HG02884 (cell line): ENCODE data around the gene BRICD5.
"Not testable (repeated sequence)": the region's sequence is repeated elsewhere in the genome, so short reads cannot be mapped to it uniquely, and the experiment has no call there.

Experiments used
- ATAC-seq: cut with Tn5 transposase; IDR thresholded peaks from one replicate; pipeline ENCODE4 v1.9.1; 2021; ENCODE audit warnings: mild to moderate bottlenecking, moderate library complexity; ENCODE audit not compliant: unreplicated experiment

The BRICD5 gene

DNA sequence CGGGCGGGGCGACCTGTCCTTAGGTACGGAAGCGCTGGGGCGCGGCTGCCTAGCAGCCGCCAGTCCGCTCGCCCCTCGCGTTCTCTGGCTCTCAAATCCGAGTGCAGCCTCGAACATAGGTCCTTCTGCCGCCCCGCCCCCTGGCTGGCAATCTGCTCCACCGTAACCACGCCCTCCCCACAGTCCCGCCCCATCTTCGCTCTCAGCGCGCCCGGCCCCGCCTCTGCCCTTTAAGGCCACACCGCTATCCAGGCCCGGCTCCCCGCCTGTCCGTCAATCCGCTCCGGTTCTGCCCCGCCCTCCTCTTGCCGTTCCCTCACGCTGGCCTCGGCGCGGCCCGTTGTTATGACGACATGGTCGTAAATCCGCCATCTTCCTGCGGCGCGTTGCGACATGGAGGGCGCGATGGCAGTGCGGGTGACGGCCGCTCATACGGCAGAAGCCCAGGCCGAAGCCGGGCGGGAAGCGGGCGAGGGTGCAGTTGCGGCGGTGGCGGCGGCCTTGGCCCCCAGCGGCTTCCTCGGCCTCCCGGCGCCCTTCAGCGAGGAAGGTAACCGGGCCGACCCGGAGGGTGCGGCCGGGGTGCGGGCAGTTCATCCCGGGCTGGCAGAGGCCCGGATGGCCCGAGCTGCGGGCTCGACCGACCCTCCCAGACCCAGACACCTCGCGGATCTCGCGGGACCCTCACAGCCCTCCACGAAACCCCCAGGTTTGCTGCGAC, 12.7 kb upstream of the BRICD5 start, which contains the start of gene E4F1:
TSS of gene E4F1 (plus strand) at position 371 of the 721 bp plus-strand sequence. CDS start at position 394, 23 bp downstream.
- ATAC-seq: peak; percentile 91

DNA sequence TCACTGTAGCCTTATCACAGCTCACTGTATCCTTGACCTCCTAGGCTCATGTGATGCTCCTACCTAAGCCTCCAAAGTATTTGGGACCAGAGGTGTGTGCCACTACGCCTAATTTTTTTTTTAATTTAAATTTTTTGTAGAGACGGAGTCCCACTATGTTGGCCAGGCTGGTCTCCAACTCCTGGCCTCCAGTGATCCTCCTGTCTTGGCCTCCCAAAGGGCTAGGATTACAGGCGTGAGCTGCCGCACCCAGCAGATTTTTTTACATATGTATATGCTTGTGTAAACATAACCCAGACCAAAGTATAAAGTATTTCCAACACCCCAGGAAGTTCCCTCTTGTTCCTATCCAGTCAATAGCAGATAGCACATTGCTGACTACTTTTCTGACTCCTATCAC, 5.7 kb upstream of the BRICD5 start:
- no peak for ATAC-seq

DNA sequence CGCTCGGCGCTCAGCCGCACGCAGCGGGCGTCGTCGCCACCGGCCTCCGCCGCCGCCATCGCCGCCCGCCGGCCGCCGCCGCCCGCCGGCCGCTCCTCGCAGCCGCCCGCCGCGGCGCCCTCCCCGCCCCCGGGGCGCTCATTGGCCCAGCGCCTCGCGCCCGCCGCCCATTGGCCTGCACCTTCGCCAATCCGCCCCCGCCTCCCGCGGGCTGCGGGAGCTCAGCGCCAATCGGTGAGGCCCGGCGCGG, 4.0 kb upstream of the BRICD5 start, which contains the start of gene PGP:
TSS of gene PGP (minus strand) at position 122 of the 250 bp plus-strand sequence. CDS start at position 59, 63 bp downstream.
- ATAC-seq: no peak

DNA sequence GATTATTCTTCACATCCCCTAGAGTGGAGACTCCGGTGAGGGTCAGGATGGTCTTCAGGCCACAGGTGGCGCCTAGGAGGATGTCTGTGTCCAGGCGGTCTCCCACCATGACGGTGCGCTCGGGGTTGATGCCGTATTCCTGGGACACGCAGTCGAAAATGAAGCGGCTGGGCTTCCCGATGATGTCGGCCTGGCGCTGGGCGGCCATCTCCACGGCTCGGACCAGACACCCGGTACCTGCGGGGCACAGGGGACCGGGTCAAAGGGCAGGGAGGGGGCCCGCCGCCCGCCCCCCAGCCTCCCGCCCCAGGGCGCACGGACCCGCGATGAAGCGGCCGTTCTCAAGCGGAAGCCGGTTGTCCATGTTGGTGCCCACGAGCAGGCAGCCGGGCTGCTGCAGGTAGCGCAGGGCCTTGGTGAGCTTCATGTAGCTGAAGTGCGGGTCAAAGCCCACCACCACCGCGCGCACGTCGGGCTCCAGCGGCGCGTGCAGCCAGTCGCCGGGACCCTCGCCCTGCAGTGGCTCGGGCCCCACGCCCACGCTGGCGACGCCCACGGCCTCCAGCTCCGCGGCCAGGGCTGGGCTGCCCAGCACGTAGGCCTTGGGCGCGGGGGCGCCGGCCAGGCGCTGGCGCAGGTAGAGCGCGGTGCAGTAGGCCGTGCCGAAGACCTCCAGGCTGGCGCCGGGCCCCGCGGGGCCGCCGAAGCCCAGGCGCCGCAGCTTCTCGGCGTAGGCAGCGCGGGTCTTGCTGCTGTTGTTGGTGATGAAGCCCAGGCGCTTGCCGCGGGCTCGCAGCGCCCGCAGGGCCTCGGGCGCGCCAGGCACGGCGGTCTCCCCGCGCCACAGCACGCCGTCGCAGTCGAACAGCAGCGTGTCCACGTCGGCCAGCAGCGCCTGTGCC, 3.4 kb upstream of the BRICD5 start:
- peak; percentile 12 for ATAC-seq

DNA sequence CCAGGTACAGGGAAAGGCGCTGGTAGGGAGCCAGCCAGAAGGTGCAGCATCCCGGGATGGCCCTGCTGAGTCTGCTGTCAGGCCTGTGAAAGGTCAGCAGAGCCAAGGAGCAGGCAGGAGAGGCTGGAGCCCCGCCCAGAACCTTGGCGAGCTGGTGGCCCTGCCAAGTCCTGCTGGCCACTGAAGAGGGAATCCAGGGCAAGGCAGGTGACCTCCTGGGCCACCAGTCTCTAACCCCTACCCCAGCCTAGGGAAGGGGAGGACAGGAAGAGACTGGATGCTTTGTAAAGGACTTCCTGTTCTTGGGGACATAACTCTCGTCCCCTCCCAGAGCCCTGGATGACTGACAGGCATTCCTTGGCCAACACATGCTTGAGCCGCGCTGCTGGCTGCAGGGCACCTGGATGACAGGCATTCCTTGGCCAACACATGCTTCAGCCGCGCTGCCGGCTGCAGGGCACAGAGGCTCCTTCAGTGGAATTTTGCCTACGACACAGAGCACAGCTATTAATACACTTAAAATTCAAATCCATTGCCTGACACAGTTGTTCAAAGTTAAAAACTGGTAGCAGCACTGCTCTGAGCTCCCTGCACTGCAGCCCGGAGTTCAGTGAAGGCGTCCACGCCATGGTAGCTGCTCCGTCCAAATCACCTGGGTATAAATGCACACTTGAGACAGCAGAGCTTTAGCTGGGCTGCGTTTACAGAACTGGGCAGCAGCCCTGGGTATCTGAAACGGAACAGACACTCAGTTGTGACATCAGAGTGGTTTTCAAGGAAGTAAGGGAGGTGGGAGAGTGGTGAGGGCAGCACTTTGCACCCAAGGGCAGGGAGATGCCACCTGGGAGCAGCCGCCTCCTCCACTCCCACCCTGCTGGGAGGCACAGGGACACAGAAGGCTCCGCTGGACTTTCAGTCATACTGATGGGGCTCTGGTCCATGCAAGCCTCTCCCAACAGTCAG, 2.0 kb upstream of the BRICD5 start:
- no peak for ATAC-seq

DNA sequence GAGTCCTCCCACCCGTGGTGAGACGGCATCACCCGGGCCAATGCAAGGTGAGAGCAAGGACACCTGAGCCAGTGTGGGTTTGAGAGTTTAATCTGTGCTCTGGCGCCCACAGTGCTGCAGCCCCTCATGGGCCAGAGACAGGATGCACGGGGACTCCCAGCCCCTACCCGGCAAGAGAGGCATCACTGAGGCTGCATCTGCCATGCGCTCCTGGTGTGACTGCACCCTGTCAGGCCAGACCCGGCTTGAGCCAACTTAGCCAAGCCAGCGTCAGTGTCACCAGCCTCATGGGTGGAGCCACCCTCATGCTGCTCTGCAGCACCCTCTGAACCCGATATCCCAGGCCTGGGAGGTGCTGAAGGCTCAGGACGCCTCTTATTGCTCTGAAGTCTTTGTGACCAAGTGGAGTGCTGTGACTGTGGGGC, 1.3 kb upstream of the BRICD5 start:
- ATAC-seq: no peak

DNA sequence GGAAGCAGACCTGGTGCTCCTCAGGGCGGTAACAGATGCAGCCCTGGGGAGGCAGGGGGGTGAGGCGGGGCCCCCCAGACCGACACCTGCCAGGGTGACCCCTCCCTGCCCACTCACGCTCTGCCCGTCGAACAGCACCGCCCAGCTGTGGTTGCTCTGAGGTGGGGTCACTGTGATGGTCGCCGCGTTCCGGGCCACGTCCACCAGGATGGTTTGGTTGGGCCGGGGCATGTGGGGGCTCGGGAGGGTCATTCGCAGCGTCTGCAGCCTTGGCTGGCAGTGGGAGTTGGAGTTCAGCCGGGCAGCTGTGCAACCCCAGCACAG, 692 bp downstream of the BRICD5 start:
- no peak for ATAC-seq

DNA sequence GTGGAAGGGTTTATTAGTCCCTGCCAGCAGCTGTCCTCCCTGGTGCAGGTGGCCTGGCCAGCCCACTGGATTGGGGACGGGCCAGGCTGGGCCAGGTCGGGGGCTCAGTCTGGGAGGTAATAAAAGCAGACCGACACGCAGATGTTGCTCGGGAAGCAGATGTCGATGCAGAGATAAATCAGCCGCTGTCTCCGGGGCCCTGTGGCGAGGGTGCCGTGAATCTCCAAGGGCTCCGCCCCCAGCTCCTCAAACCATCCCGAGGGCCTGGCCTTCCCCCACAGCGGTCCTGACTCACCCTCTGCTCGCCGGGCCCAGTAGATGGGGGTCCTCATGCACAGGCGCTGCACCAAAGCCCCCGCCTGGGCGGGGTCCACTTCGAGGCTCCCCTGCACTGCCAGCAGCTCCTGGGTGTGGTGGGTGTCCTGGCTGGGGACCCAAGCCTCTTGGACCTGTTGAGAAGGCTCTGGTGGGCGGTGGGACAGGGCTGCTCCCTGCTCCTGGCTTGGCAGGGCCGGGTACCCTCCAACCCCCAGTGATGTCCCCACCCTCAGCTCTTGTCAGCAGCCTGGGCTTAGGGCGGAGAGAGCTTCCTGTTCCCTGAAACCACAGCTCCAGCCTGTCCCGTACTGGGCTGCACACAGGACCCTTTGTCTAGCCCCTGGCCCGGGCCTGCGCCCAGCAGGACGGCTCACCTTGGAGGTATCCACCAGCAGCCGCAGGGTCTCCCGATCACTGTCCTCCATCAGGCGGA, 1.2 kb downstream of the BRICD5 start:
- no peak for ATAC-seq

DNA sequence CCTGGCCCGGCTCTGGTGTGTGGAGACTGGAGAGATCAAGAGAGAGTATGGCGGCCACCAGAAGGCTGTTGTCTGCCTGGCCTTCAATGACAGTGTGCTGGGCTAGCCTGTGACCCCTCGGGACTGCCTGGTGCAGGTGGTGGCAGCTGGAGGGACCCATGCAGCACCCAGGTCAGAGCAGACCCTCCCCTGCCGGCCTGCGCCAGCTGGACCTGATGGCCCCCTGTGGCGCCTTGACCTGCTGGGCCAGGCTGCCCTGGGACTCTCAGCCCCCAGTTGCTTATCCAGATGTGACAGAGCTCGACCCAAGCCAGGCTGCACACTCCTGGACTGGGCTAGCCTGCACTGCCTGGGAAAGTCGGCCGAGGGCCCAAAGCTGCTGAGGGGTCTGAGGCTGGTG, 1.9 kb downstream of the BRICD5 start:
- ATAC-seq: no peak

DNA sequence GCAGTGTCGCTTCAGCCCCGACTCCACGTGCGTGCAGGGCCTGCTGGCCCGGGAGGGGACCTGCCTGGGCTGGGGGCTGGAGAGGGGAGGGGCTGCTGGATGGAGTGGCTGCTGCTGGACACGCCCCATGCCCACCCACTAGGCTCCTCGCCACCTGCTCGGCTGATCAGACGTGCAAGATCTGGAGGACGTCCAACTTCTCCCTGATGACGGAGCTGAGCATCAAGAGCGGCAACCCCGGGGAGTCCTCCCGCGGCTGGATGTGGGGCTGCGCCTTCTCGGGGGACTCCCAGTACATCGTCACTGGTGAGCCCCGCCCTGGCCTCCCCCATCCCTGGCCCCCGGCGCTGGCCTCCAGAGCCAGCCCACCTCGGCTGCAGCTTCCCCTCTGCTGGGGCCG, 2.4 kb downstream of the BRICD5 start:
- no peak for ATAC-seq

DNA sequence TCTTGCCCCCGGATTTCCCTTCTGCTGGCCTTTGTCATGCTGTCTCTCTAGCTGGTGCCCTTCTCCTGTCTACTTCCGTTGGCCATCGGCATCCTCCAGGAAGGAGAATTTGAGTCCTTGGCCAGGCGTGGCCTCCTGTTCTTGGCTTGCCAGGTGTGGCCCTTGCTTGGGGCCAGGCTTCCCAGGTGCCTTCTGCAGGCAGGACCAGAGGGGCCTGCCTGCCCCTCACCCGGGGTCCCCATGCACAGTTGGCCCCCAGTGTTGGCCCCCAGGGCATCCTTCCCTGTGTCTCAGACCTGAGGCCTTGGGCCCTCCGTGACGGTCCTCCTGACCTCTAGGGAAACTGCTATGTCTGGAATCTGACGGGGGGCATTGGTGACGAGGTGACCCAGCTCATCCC, 2.8 kb downstream of the BRICD5 start:
- no peak for ATAC-seq

DNA sequence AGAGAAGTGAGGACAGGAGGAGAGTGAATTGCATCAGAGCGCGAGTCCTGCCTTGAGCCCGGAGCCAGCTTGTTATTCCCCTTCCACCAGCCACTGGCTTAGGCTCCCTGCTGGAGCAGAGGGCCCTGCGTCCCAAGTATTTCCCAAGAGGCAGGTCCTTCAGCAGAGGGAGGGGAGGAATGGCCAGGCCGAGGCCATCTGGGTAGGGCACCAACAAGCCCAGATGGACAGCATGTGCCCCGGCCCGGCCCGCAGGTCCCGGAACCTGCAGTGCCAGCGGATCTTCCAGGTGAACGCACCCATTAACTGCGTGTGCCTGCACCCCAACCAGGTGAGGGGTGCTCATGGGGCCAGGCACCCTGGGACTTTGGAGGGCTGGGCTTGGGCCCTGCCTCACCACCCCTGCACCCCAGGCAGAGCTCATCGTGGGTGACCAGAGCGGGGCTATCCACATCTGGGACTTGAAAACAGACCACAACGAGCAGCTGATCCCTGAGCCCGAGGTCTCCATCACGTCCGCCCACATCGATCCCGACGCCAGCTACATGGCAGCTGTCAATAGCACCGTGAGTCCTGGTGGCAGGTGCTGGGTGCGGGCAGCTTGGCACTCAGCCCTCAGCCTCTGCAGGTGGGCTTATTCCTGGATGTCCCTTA, 3.8 kb downstream of the BRICD5 start:
- ATAC-seq: no peak

DNA sequence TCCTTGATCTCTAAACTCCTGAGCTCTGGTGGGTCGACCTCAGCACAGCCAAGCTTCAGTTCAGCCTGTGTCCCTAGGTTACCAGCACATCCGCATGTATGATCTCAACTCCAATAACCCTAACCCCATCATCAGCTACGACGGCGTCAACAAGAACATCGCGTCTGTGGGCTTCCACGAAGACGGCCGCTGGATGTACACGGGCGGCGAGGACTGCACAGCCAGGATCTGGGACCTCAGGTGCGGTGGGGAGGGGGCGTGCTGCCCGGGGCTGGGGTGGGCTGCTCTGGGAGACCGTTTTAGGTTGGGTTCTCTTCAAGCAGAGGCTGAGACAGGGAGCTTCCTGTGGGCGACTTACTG, 4.3 kb downstream of the BRICD5 start:
- ATAC-seq: no peak

DNA sequence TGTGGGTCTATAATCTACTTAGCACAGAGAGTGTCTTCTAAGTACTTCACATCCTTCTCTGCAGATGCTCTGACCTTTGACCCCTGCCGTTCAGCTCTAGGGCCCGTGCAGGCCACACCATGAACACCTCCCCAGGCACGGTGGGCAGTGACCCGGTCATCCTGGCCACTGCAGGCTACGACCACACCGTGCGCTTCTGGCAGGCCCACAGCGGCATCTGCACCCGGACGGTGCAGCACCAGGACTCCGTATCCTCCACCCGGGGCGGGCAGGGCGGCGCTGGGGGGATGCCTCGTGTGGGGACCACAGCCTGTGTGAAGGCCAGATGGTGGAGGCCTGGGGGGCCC, 4.7 kb downstream of the BRICD5 start:
- no peak for ATAC-seq

DNA sequence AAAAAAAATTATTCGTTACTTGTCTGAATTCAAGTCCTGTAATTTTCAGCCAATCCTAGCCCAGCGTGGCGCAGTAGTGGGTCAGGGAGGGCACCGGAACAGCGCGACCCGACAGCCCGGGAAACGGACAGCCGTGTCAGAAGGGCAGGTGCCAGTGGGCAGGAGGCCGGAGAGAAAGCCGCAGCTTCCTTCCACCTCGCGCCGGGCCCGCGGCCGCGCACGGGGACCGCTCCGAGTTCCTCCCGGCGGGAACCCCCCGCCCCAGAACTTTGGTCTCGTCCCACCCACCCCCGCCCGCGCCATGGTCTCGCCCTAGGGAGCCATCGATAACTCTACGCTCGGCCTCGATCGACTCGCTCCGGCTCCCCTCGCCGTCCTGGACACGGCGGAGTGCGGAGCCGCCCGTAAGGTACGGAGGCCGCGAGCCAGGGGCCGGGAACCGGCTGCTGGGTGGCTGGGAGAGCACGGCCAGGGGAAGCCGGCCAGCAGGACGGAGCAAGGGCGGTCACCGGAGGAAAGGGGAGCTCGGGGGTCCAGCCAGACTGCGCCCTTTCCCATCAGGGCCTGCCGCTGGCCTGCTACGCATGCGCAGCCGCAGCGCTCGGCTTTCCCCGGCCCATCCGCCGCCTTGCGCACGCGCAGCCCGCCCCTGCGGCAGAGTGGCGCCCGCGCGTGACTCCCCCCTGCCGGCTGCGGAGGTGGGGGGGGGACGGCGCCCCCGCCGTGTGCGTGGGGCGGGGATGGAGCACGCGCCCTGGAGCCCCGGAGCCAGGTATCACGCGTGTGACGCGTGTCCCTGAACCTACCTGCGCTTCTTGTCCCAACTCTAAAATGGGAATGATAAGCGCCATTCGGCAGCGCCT, 5.3 kb downstream of the BRICD5 start, which contains the start of gene MLST8:
TSS of gene MLST8 (plus strand) at position 351 of the 863 bp plus-strand sequence. CDS start 632 bp downstream, outside the sequence.
- ATAC-seq: no peak

DNA sequence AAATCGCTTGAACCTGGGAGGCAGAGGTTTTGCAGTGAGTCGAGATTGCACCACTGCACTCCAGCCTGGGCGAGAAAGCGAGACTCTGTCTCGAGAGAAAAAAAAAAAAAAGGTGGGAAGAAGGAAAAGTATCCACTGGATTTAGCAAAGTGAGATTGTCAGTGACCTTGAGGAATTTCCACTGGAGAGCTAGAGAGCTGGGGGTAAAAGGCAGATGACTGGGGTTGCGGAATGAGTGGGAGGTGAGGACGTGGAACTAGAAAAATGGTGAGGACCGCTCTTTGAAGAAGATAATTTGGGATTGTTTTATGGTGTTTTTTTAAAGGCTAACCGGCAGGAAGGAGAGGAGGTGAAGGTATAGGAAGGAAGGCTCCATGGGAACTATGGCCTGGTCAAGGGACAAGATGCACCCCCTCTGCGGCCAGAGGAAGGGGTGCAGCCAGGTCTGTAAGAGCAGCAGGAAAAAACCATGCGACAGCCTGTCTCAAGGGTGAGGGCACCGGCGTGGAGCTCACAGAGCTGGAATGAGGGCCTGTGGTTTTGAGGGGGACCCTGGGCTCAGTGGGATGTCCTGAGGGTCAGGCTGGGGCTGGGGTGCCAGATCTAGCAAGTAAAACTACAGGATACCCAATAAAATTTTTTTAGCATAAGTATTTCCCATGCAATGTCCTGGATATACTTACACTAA, 6.1 kb downstream of the BRICD5 start:
- no peak for ATAC-seq

DNA sequence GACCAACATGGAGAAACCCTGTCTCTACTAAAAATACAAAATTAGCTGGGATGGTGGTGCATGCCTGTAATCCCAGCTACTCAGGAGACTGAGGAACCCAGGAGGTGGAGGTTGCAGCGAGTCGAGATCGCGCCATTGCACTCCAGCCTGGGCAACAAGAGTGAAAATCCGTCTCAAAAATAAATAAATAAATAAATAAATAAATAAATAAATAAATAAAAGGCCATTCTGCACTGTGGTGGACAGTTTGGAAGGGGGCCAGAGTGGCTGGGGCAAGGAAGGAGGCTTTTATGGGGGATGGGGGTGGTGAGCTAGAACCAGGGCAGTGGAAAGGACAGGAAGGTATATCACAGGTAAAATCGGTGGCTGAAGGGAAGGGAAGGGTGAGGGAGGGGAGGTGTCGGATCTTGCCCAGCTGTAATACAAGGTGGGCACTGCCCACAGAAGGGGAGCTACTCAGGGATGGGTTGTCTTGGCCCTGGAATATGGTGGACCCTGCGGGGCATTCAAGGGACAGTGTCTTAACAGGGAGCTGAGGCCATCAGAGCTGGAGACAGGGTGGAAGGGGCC, 7.5 kb downstream of the BRICD5 start:
- not testable (repeated sequence) for ATAC-seq

DNA sequence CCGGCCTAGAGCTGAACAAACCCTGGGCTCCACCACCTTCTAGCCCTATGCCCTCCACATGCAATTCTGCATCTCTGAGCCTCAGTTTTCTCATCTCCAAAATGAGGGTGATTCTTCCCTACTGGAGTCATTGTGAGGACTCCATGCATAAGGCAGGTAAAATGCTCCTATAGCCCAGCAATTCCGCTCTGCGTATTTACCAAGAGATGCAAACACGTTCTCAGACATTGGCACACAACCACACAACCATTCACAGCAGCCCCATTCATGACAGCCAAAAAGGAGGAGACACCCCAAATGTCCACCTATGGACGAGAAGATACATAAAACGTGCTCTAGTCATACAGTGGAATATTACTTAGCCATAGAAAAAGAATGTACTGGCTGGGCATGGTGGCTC, 10.3 kb downstream of the BRICD5 start:
- no peak for ATAC-seq
